HL-60 (cell line): Measurements from ENCODE around the gene ALG5.

ENCODE experiments used
- DNase-seq, 2 experiments: peaks; one replicate each; pipeline ENCODE4 v3.0.0-alpha.2; 2010 to 2020; ENCODE audit warnings: low read depth in 1 of 2, low spot score in 1 of 2
- H3K27ac ChIP-seq: fragments of 250-450 bp; sonication (Bioruptor Pico); replicated peaks from 2 replicates; pipeline ENCODE4 v1.5.1; 2020; ENCODE audit warnings: mild to moderate bottlenecking, moderate library complexity
- H3K27me3 ChIP-seq: fragments of 250-450 bp; sonication (Bioruptor Pico); 2 replicates; pipeline ENCODE4 v1.5.1; 2021; ENCODE audit warnings: mild to moderate bottlenecking, moderate library complexity; ENCODE audit not compliant: insufficient read depth, poor library complexity, severe bottlenecking
- H3K4me3 ChIP-seq: replicated peaks from 2 replicates; pipeline ENCODE4 v1.5.1; 2011; ENCODE audit warnings: mild to moderate bottlenecking, control low read depth, low read length; ENCODE audit not compliant: insufficient read depth
- GABPA ChIP-seq: IDR thresholded peaks from 2 replicates; pipeline ENCODE4 v1.6.1; 2012; ENCODE audit warnings: low read depth
- POLR2AphosphoS5 ChIP-seq: IDR thresholded peaks from 2 replicates; pipeline ENCODE4 v1.6.1; 2012; ENCODE audit warnings: low read depth
- SPI1 ChIP-seq: IDR thresholded peaks from 2 replicates; pipeline ENCODE4 v1.6.1; 2012; ENCODE audit warnings: low read depth, mild to moderate bottlenecking, borderline replicate concordance
- TF ChIP-seq, protein P1 (sequence below): IDR thresholded peaks from one replicate; pipeline ENCODE4 v1.5.1; 2011; ENCODE audit warnings: low read length, control low read depth, inconsistent platforms; ENCODE audit not compliant: insufficient read depth
- TF ChIP-seq, protein P2 (sequence below): IDR thresholded peaks from 2 replicates; pipeline ENCODE4 v1.6.1; 2012; ENCODE audit warnings: low read depth; ENCODE audit not compliant: insufficient replicate concordance

ALG5 gene

DNA sequence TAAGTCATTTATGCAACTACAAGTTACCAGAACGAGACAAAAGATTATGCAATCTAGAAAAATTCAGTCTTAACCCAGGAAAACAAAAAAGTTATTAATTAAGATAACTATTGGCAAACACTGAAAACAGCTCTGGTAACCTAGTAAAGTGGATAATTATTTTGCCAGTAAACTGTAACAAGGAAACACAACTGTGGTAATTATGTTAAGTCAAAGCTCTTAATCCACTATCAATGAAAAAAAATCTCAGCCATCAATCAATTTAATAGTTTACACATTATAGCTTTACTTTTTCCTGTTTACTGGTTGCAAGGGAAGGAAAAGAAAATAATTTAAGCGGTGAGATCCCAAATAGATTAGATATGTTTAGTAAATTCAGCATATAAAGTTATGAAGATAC is 12.6 kb upstream of the ALG5 start:
- DNase-seq, result no peak
- Histone ChIP-seq H3K4me3 (no peak overlapping the region), H3K27me3 (no peaks in the 10 kb centered on the region), H3K27ac (peak overlapping the region; percentile 5; the same call in 1 of the 2 replicates)
- TF ChIP-seq, protein P1, sequence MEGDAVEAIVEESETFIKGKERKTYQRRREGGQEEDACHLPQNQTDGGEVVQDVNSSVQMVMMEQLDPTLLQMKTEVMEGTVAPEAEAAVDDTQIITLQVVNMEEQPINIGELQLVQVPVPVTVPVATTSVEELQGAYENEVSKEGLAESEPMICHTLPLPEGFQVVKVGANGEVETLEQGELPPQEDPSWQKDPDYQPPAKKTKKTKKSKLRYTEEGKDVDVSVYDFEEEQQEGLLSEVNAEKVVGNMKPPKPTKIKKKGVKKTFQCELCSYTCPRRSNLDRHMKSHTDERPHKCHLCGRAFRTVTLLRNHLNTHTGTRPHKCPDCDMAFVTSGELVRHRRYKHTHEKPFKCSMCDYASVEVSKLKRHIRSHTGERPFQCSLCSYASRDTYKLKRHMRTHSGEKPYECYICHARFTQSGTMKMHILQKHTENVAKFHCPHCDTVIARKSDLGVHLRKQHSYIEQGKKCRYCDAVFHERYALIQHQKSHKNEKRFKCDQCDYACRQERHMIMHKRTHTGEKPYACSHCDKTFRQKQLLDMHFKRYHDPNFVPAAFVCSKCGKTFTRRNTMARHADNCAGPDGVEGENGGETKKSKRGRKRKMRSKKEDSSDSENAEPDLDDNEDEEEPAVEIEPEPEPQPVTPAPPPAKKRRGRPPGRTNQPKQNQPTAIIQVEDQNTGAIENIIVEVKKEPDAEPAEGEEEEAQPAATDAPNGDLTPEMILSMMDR, result no peak
- no peak for TF ChIP-seq SPI1
- TF ChIP-seq GABPA, result no peak
- TF ChIP-seq, protein P2, sequence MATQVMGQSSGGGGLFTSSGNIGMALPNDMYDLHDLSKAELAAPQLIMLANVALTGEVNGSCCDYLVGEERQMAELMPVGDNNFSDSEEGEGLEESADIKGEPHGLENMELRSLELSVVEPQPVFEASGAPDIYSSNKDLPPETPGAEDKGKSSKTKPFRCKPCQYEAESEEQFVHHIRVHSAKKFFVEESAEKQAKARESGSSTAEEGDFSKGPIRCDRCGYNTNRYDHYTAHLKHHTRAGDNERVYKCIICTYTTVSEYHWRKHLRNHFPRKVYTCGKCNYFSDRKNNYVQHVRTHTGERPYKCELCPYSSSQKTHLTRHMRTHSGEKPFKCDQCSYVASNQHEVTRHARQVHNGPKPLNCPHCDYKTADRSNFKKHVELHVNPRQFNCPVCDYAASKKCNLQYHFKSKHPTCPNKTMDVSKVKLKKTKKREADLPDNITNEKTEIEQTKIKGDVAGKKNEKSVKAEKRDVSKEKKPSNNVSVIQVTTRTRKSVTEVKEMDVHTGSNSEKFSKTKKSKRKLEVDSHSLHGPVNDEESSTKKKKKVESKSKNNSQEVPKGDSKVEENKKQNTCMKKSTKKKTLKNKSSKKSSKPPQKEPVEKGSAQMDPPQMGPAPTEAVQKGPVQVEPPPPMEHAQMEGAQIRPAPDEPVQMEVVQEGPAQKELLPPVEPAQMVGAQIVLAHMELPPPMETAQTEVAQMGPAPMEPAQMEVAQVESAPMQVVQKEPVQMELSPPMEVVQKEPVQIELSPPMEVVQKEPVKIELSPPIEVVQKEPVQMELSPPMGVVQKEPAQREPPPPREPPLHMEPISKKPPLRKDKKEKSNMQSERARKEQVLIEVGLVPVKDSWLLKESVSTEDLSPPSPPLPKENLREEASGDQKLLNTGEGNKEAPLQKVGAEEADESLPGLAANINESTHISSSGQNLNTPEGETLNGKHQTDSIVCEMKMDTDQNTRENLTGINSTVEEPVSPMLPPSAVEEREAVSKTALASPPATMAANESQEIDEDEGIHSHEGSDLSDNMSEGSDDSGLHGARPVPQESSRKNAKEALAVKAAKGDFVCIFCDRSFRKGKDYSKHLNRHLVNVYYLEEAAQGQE, result no peak
- no peak for TF ChIP-seq POLR2AphosphoS5

DNA sequence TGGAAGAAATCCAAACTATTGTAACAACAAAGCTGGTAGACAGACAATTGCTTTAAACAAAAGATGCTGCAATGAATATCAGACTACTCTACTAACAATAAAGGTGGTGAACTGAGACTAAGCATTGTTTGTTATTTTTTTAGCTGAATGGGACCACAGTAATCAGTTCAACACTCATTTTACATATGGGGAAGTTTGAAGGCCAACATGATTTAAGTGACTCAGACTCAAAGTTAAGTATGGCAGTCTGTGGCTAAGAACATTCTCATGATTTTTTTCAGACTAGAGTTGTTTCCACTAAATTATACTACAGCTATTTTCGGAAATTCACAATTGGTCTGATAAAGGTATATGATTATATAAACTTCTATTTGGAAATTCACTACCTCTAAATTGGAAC is 11.9 kb upstream of the ALG5 start:
- H3K4me3 ChIP-seq, result no peak overlapping the region
- TF ChIP-seq, protein P1, result no peak
- TF ChIP-seq, protein P2, result no peak
- TF ChIP-seq POLR2AphosphoS5, result no peak
- TF ChIP-seq GABPA, result no peak
- TF ChIP-seq SPI1, result no peak
- H3K27ac ChIP-seq, result peak overlapping the region; percentile 5; the same call in 1 of the 2 replicates
- DNase-seq, result no peak
- no peaks in the 10 kb centered on the region for H3K27me3 ChIP-seq

DNA sequence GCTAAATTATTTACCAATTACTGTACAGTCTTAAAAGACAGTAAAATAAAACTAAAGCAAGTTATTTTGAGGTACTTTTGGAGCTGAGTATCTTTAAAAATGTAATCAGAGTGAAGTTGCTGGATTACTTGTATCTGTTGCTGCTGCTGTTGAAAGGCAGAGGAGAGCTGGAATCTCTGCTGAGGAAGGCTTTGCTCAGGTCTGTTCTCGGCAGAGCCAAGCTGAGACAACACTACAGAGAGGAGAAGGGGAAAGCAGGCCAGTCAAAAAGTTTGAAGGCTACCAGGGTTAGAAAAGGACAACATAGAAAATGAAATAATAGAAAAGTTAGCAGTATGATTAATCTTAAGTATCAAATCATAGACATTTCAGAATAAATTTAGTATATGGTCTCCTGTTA is 11.3 kb upstream of the ALG5 start:
- no peaks in the 10 kb centered on the region for H3K27me3 ChIP-seq
- DNase-seq, result no peak
- no peak overlapping the region for H3K4me3 ChIP-seq
- TF ChIP-seq, protein P1, result no peak
- TF ChIP-seq, protein P2, result no peak
- TF ChIP-seq POLR2AphosphoS5, result no peak
- TF ChIP-seq GABPA, result no peak
- TF ChIP-seq SPI1, result no peak
- no peak overlapping the region for H3K27ac ChIP-seq
